HG03135 (cell line): ENCODE results near the gene ZNF254.
"Not testable (repeated sequence)": the region's sequence is repeated elsewhere in the genome, so short reads cannot be mapped to it uniquely, and the experiment has no call there.

Source experiments
- ATAC-seq: cut with Tn5 transposase; IDR thresholded peaks from one replicate; pipeline ENCODE4 v1.9.1; 2021; ENCODE audit warnings: mild to moderate bottlenecking, moderate library complexity; ENCODE audit not compliant: unreplicated experiment

ZNF254 gene

DNA sequence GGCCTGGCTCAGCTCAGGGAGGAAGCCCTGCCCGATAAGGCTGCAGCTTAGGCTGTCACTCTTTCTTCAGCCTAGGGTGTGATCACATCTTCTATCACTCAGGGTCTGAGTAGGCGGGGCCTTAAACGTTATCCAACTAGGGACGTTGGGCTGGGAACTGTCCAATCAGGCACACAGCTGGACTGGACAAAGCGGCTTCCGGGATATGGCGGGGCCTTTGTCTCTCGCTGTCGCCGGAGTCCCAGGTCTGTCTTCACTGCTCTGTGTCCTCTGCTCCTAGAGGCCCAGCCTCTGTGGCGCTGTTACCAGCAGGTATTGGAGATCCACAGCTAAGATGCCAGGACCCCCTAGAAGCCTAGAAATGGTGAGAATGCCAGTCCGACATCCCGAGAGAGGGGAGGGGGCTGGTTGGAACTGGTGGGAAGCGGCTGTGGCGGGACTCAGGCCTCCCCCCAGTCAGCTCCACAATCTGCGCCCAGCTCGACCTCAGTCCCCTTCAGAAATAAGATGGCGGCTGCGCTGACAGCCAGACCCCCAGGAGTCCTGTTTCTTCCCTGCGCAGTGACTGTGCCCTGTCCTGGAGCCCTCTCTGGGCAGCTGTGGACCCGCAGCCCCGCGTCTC is at the start of gene ZNF254:
TSS of gene ZNF254 (plus strand) at position 214 of the 622 bp plus-strand sequence. CDS start at position 335, 121 bp downstream.
- ATAC-seq, result peak; percentile 100

DNA sequence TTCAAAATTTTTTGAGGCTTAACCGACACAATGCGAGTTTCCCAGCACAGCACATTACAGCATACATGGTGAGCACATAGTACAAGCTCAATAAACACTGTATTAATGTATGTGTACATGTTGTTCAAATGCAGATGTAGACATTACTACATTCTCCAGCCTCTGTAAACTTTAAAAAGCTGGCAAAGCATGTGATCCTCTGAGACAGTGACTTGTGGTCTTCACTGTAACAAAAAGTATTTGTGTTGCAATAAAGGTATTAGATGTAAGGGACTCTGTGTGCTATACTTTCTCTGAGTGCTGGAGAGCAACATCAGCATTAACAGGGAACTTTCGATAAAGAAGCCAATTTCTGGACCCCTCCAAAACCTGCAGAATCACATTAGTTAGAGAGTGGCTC is 46.4 kb upstream of the ZNF254 start:
- no peak for ATAC-seq

DNA sequence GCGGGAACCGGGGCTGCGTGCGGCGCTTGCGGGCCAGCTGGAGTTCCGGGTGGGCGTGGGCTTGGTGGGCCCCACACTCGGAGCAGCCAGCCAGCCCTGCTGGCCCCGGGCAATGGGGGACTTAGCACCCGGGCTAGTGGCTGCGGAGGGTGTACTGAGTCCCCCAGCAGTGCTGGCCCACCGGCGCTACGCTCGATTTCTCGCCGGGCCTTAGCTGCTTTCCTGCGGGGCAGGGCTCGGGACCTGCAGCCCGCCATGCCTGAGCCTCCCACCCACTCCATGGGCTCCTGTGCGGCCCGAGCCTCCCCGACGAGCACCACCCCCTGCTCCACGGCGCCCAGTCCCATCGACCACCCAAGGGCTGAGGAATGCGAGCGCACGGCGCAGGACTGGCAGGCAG is 45.7 kb upstream of the ZNF254 start:
- not testable (repeated sequence) for ATAC-seq

DNA sequence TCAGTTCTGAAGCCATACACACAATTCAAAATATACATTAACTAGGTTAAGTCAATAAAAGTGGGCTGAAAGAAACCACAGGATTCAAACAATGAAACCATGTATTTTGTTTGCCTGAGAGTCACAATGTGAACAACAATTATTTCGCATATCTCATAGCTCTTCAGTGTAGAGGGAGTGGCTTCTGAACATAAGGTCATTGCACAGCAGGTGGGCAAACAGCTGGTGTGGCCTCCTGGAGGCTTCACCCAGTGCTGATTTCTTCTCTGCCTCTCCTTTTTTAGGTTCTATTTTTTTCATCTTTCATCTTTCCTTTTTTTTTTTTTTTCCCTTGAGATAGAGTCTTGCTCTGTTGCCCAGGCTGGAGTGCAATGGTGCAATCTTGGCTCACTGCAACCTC is 40.4 kb upstream of the ZNF254 start:
- no peak for ATAC-seq

DNA sequence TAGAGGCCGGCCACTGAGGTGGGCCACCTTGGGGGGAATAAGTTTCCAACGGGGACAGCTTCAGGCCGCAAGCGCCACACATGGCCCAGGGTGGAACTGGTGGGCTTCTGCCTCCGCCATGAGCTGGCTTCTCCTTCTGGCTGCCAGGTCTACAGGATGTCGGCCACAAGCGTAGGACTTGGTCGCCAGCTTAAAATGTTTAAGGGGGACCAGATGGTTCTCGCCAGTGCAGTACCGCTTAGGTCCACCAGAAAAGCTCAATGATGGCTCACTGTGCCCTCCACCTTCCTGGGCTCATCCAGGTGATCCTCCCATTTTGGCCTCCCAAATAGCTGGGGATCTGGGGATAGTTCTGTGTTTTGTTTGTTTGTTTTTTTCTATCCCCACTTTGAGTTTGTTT is 38.7 kb upstream of the ZNF254 start:
- ATAC-seq, result no peak

DNA sequence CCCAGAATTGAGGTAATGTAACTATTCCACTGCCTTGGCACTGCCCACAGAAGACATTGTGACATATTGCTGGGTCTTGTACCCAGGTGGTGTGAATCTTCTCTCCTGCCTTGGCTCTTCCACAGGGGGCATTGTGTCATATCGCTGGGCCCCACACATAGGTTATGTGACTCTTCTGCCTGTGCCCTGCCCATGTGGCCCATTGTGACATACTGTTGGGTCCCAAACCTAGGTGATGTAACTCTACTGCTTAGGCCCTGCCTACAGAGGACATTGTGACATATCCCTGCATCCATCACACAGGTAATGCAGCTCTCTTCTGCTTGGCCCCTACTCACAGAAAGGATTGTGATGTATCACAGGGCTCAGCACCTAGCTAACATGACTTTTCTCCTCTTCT is 37.5 kb upstream of the ZNF254 start:
- ATAC-seq, result no peak

DNA sequence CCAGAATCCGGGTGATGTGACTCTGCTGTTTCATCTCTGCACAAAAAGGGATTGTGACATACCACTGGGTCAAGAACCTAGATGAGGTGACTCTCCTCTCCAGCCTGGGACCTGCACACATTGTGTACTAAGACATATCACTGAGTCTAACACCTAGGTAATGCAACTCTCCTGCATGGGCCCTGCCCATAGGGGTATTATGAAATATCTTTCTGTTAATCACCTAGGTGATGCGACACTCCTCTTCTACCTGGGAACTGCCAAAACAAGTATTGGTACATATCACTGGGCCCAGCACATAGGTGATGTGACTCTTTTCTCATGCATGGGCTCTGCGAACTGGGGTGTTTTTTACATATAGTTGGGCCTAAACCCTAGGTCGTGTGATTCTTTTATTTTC is 35.5 kb upstream of the ZNF254 start:
- ATAC-seq, result no peak

DNA sequence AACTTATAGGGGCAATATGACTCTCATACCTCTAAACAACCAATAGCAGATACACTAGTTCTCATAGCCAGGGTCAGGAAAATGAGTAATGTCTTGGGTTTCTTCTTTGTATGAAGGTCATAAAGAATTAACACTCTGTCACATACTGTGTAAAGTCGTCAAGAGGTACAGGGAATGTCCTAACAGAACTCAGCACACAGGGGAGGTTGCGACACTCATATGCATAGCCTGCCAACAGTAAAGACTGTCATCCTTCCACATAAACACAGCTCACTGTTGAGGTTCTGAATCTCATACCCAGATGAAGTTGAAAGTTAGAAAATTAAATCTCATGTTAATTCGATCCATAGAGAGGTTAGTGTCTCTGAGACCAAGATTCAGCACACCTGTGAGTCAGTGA is 34.2 kb upstream of the ZNF254 start:
- no peak for ATAC-seq

DNA sequence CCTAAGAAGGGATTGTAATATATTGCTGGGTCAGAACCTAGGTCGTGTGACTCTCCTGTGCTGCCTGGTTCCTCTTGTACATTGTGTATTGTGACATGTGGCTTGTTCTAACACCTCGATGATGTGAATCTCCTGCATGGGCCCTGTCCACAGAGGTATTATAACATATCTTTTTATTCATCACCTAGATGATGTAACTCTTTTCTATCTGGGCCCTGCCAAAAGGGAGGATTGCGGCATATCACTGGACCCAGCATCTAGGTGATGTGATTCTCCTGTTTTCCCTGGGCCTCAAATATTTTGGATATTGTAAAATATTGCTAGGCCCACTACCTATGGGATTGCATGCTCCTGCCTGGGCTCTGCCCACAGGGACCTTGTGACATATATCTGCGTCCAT is 33.4 kb upstream of the ZNF254 start:
- ATAC-seq, result no peak

DNA sequence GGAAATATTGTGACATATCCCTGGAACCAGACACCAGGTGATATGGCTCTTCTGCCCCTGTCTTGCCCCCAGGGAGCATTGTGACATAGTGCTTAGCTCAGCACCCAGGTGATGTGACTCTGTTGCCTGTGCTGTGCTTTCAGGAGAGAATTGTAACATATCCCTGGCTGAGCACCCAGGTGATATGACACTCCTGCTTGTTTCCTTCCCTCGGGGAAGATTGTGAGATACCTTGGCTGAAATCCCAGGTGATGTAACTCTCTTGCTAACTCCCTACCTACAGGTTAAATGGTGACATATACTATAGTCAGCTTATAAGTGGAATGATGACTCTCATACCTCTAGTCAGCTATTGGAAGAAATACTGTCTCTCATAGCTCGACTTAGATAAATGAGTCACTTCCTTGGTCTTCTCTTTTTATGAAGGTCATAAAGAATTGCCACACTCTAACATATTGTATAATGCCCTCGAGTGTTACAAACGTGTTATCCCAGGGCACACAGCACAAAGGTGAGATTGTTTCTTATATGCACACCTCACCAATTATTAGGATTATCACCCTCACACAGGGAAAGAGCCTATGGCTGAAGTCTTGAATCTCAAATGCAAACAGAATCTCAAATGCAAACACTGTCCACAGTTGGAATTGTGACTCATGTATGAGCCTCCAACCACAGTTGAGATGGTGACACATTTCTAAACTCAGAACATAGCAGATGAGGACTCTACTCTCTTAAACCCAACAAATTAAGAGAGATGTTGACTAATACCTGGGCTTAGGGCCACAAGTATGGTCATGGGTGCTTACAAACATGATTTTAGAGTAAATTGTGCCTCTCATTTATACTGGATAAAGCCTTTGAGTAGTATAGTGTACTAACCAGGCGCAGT is 32.7 kb upstream of the ZNF254 start:
- ATAC-seq, result no peak

DNA sequence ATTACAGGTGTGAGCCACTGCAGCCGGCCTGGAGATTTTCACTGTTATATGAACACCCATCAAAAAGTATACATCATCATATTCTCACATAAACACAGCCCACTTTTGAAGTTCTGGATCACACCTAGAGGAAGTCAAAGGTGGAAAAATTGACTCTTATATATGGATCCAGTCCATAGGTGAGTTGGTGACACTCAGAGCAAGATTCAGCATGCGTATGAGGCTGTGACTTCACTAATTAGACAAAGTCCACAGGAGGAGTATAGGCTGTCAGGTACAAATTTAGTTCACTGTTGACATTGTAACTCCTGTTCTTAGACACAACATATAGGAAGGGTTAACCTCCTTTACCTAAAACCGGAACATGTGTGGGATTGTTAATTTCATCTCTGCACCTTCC is 31.4 kb upstream of the ZNF254 start:
- ATAC-seq, result no peak

DNA sequence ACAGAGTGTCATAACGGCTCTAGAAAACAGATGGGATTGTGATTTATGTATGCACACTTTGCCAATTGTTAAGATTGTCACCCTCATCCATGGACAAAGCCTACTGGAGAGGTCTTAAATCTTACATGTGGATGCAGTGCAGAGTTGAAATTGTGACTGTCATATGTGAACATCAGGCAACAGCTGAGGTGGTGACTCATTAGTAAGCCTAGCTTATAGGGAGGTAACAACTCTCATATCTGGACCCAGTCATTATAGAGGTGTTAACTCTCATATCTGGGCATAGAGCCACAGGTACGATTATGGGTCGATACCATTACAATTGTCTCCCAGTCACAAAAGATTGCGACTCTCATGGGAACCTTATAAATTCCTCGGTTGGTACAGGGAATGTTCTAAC is 29.8 kb upstream of the ZNF254 start:
- ATAC-seq, result no peak

DNA sequence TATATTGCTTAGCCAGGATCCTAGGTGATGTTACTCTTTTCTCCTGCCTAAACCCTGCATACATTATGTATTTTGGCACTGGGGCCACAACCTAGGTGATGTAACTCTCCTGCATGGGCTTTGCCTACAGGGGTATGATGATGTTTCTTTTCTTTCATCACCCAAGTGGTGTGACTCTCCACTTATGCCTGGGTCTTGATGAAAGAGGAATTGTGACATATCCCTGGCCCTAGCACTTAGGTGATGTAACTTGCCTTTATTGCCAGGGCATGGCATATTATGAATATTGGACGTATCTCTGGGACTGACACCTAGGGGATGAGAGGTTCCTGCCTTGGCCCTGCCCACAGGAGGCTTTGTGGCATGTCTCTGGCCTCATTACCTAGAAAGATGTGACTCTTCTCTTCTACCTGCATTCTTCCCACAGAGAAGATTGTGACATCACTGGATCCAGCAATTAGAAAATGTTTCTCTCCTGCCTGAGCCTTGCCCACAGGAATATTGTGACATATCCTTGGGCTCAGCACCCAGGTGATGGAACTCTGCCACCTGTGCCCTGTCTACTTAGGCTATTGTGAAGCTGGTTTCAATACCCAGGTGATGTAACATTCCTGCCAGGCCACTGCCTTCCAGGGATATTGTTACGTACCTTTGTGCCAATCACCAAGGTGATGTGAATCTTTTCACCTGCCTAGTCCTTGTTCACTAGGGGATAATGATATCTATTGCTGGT is 27.3 kb upstream of the ZNF254 start:
- ATAC-seq, result no peak

DNA sequence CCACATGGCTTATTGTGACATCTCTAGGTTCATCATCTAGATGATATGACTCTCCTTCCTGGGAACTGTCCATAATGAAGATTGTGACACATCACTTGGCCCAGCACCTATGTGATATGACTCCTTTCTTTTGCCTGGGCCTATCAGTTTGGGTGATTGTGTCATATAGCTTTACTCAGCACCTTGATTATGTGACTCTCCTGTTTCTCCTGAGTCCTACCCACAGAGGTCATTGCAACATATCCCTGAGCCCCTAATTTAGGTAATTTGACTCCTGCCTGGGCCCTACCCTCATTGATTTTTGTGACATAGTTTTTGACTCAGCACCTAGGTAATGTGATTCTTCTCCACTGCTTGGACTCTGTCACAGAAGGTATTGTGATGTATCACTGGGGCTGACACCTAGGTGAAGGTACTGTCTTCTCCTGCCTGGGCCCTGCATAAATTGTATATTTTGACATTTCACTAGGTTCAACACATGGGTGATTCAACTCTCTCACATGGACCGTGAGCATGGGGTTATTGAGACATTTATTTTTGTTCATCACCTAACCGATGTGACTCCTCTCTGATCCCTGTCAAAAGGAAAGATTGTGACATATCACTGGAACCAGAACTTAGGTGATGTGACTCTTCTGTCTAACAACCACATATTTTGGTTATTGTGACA is 26.2 kb upstream of the ZNF254 start:
- no peak for ATAC-seq

DNA sequence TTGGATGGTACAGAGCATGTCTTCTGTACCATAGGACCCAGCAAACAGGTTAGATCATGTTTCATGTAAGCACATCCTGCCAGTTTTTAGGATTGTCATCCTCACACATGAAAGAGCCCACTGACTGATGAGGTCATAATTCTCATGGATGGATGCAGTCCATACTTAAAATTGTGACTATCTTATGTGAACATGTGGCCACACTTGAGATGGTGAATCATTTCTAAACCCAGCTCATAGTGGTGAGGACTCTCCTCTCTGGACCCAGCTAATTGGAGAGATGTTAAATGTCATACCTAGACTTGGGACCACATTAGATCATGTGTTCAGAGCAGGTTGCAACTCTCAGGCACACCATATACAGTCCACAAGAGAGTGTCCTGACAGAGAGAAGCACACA is 24.8 kb upstream of the ZNF254 start:
- no peak for ATAC-seq

DNA sequence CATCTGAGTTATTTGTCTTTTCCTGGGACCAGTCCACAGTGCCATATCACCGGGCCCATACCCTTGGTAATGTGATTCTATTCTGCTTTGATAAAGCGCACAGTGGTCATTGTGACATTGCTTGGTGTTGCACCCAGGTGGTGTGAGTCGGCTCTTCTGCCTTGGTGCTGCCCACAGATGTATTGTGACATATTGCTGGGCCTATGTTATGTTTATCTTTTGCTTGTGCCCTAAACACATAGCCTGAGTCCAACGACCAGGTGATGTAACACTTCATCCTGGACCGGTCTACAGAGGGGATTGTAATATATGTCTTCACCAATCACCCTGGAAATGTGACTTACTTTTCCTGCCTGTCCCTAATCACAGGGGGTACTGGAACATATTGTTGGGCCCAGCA is 23.7 kb upstream of the ZNF254 start:
- ATAC-seq, result no peak

DNA sequence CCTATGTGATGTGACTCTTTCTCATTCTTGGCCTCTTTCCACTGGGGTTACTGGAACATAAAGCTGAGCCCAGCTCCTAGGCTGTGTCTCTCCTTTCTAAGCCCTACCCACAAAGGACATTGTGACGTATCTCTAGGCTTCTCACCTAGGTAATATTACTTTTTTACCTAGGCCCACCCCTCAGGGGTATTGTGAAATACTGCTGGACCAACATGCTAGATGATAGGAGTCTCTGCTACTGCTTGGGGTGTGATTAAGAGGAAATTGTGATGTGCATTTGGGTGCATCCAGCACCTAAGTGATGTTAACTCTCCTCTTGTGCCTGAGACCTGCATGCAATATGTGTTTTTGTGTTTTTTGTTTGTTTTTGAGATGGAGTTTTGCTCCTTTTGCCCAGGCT is 22.8 kb upstream of the ZNF254 start:
- ATAC-seq, result no peak

DNA sequence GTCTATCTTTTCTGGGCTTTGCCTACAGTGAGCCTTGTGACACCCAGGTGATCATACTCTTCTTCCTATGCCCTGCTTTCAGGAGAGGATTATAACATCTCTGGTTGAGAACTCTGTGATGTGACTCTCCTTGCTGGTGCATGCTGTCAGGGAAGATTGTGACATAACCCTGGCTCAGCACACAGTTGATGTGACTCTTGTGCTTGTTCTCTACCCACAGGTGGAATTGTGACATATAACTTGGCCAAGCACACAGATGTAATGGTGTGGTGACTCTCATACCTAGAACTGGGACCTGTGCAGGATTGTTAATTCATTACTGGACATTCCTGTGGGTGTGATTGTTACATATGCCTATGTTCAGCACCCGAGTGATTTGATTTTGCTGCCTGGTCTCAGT is 21.7 kb upstream of the ZNF254 start:
- no peak for ATAC-seq

DNA sequence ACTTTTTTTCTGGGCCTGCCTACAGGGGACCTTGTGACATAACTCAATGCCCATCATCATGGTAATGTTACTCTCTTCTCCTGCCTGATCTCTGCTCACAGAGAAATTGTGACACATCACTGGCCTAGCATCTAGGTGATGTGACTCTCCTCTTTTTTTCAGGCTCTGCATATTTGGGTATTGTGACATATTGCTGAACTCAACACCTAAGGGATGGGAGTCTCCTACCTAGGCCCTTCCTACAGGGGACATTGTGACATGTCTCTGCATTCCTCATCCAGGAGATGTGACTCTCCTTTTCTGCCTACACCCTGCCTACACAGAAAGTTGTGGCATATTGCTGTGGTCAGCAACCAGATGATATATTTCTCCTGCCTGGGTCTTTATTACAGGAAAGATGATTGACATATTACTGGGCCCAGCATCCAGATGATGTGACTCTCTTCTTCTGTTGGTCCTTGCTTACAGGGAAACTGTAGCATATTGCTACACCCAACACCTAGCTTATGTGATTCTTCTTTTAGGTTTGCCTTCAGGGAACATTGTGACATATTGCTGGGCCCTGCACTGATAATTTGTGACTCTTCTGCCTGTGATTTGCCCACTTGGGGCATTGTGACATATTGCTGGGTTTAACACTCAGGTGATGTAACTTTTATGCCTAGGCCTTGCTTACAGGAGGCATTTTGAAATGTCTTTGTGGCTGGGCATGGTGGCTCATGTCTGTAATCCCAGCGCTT is 21.0 kb upstream of the ZNF254 start:
- ATAC-seq, result no peak

DNA sequence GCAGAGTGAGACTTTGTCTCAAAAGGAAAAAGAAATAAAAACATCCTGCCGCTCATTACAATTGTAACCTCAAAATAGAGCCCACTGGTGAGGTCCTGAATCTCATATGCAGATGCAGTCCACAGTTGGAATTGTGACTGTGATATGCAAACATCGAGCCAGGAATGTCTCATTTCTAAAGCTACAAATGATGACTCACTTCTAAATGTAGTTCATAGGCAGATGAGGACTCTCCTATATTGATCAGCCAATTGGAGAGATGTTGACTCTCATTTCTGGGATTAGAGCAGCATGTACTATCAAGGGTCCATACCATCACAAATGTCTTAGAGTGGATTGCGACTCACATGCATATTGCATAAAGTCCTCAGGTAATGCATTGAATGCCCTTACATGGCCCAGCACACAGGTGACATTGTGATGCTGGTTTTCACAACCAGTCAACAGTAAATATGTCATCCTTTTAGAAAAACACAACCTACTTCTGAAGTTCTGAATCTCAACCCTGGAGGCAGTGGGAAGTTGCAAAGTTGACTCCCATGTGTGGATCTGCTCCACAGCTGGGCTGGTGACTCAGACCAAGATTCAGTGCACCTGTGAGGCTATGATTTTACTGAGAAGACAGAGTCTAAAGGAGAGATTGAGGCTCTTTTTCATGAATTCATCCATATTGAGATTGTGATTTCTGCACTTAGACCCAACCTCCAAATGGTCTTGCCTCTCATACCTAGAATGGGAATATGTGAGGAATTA is 16.9 kb upstream of the ZNF254 start:
- no peak for ATAC-seq
